HUES6 (cell line): ENCODE data around the gene GALNT7.
A peak's percentile ranks its signal among the peaks of the same experiment; 100 is the strongest.
"Not testable (repeated sequence)": the region's sequence is repeated elsewhere in the genome, so short reads cannot be mapped to it uniquely, and the experiment has no call there.

ENCODE experiments used
- H3K27ac ChIP-seq: 2 replicates; pipeline ENCODE4 v1.7.0; 2013; ENCODE audit warnings: low read depth, mild to moderate bottlenecking, low read length, inconsistent platforms
- H3K27me3 ChIP-seq: 2 replicates; pipeline ENCODE4 v1.6.1; 2013; ENCODE audit warnings: low read length; ENCODE audit not compliant: control insufficient read depth, insufficient read depth
- H3K36me3 ChIP-seq: 2 replicates; pipeline ENCODE4 v1.6.1; 2013; ENCODE audit warnings: low read length; ENCODE audit not compliant: control insufficient read depth, insufficient read depth
- H3K4me1 ChIP-seq: 2 replicates; pipeline ENCODE4 v1.6.1; 2013; ENCODE audit warnings: low read length; ENCODE audit not compliant: control insufficient read depth, insufficient read depth
- H3K4me3 ChIP-seq: 2 replicates; pipeline ENCODE4 v1.5.1; 2013; ENCODE audit warnings: low read depth, low read length
- H3K9ac ChIP-seq: one replicate; pipeline ENCODE4 v1.6.1; 2013; ENCODE audit warnings: mild to moderate bottlenecking, low read length
- H3K9me3 ChIP-seq: 2 replicates; pipeline ENCODE4 v1.6.1; 2013; ENCODE audit warnings: low read depth, low read length; ENCODE audit not compliant: control insufficient read depth, insufficient read depth

Gene GALNT7

GRCh38 chr4:173213296-173213695, 44.7 kb downstream of the GALNT7 start:
- Histone ChIP-seq H3K27ac (no peak overlapping the region), H3K36me3 (no peaks in the 10 kb centered on the region), H3K4me3 (no peak overlapping the region), H3K4me1 (peaks cover 45% of the 10 kb centered on the region), H3K9me3 (no peaks in the 10 kb centered on the region), H3K9ac (no peak overlapping the region), H3K27me3 (no peaks in the 10 kb centered on the region)

- H3K9ac ChIP-seq, result no peak overlapping the region
- H3K27me3 ChIP-seq, result no peaks in the 10 kb centered on the region
- no peaks in the 10 kb centered on the region for H3K36me3 ChIP-seq
- H3K4me1 ChIP-seq, result peaks cover 48% of the 10 kb centered on the region
- H3K4me3 ChIP-seq, result no peak overlapping the region
- H3K9me3 ChIP-seq, result no peaks in the 10 kb centered on the region
- no peak overlapping the region for H3K27ac ChIP-seq
These were observed 45.6 kb downstream of the GALNT7 start for GRCh38 chr4:173214231-173214630.

GRCh38 chr4:173214661-173215060, 46.0 kb downstream of the GALNT7 start:
- Histone ChIP-seq H3K9ac (no peak overlapping the region), H3K36me3 (no peaks in the 10 kb centered on the region), H3K9me3 (no peaks in the 10 kb centered on the region), H3K4me1 (peaks cover 45% of the 10 kb centered on the region), H3K27me3 (no peaks in the 10 kb centered on the region), H3K4me3 (no peak overlapping the region), H3K27ac (no peak overlapping the region)

GRCh38 chr4:173217075-173217474, 48.5 kb downstream of the GALNT7 start:
- Histone ChIP-seq H3K9me3 (no peaks in the 10 kb centered on the region; the same call in 1 of the 2 replicates), H3K4me1 (peaks cover 35% of the 10 kb centered on the region), H3K9ac (no peak overlapping the region), H3K27me3 (no peaks in the 10 kb centered on the region), H3K4me3 (no peak overlapping the region), H3K36me3 (no peaks in the 10 kb centered on the region), H3K27ac (no peak overlapping the region; the same call in 1 of the 2 replicates)

GRCh38 chr4:173217727-173218126, 49.1 kb downstream of the GALNT7 start:
- H3K27me3 ChIP-seq, result no peaks in the 10 kb centered on the region
- no peak overlapping the region for H3K4me3 ChIP-seq
- peaks cover 29% of the 10 kb centered on the region for H3K4me1 ChIP-seq
- H3K27ac ChIP-seq, result peak overlapping the region; percentile 85
- H3K36me3 ChIP-seq, result no peaks in the 10 kb centered on the region
- H3K9me3 ChIP-seq, result no peaks in the 10 kb centered on the region; the same call in 1 of the 2 replicates
- H3K9ac ChIP-seq, result no peak overlapping the region

- Histone ChIP-seq H3K27me3 (no peaks in the 10 kb centered on the region), H3K4me1 (peaks cover 23% of the 10 kb centered on the region), H3K36me3 (no peaks in the 10 kb centered on the region), H3K9ac (no peak overlapping the region), H3K27ac (peak overlapping the region; percentile 85), H3K4me3 (no peak overlapping the region; the same call in 1 of the 2 replicates), H3K9me3 (no peaks in the 10 kb centered on the region; the same call in 1 of the 2 replicates)
These were observed 50.0 kb downstream of the GALNT7 start for GRCh38 chr4:173218411-173219125.

GRCh38 chr4:173219126-173219437, 50.5 kb downstream of the GALNT7 start:
- not testable (repeated sequence) for H3K9ac ChIP-seq, H3K36me3 ChIP-seq, H3K9me3 ChIP-seq, H3K4me3 ChIP-seq, H3K27me3 ChIP-seq
- Histone ChIP-seq H3K27ac (peak overlapping the region; percentile 25; the same call in 1 of the 2 replicates), H3K4me1 (peaks cover 23% of the 10 kb centered on the region)

- Histone ChIP-seq H3K4me3 (no peak overlapping the region), H3K4me1 (peaks cover 14% of the 10 kb centered on the region), H3K27ac (no peak overlapping the region; the same call in 1 of the 2 replicates)
These were observed 55.1 kb downstream of the GALNT7 start for GRCh38 chr4:173223743-173224142.

DNA sequence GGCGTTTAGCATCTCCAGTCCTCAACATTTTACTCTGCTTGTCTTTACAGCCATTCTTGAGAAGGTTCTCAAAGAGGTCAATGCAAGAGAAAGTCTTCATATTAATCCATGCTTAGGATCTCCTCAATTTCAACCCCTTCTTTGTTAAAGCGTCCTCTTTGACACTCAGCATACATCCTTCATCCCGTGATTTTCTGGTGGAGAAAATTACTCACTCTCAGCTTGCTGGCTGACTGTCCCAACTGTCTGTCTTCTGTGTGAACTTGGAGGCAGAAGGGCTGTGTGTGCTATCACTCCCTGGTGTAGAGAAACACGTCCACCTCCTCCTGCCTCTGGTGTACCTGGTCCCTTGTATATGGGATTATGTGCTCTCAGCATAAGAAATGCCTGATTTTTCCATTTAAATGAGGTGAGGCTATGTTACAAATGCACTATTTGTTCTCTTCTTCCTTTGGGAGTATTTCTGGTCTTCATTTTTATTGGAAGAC, 57.8 kb downstream of the GALNT7 start:
- no peaks in the 10 kb centered on the region; the same call in 1 of the 2 replicates for H3K9me3 ChIP-seq
- no peaks in the 10 kb centered on the region for H3K27me3 ChIP-seq
- H3K9ac ChIP-seq, result no peak overlapping the region
- no peaks in the 10 kb centered on the region for H3K36me3 ChIP-seq
- peaks cover 10% of the 10 kb centered on the region for H3K4me1 ChIP-seq
- 0 out of 2 replicates have a peak overlapping the region, but pooled peaks have one; percentile 11 for H3K4me3 ChIP-seq
- no peak overlapping the region for H3K27ac ChIP-seq

More at GRCh38 chr4:173223743-173224142, 55.1 kb downstream of the GALNT7 start:
- H3K36me3 ChIP-seq, result no peaks in the 10 kb centered on the region
- no peaks in the 10 kb centered on the region for H3K27me3 ChIP-seq
- no peak overlapping the region for H3K9ac ChIP-seq
- H3K9me3 ChIP-seq, result no peaks in the 10 kb centered on the region; the same call in 1 of the 2 replicates

DNA sequence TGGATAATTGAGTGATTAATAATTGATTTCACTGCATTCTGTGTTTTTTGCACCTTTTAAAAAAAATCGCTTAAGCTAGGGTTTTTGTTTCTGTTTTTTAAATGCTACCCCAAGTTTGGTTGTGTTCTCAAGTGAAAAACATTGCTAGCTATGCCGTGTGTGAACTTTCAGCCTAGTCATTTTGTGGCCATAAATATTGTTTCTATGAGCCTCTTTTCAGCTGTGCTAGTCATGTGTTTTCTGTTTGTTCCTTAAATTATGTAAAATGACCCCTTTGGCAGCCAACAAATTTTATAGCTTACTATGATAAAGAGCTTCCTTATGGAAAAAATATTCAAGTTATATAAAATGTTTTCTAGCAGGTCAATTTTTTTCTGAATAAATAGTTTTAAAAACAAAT, 59.1 kb downstream of the GALNT7 start:
- Histone ChIP-seq H3K27ac (no peak overlapping the region), H3K36me3 (0 out of 2 replicates have a peak, but pooled peaks cover under 1% of the 10 kb centered on the region), H3K4me3 (no peak overlapping the region), H3K4me1 (peaks cover 10% of the 10 kb centered on the region), H3K27me3 (no peaks in the 10 kb centered on the region), H3K9me3 (no peaks in the 10 kb centered on the region; the same call in 1 of the 2 replicates), H3K9ac (no peak overlapping the region)

DNA sequence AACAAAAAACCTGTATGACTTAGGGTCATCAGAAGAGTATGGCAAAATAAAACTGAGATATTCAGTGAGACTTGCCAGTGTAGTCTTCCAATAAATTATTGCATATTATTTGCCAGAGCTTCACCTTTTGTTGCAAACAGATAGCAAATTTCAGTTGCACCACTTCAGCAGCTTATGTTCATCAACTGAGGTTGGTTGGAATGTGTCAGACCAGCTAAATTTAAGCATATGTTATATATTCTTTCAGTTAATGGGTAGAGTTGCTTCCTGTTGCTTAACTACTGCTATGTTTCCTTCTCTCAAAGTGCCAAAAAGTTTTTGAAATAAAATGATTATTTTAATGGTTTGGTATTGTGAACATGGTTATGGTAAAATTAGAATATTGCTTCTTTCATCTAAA, 61.5 kb downstream of the GALNT7 start:
- Histone ChIP-seq H3K27me3 (no peaks in the 10 kb centered on the region), H3K27ac (no peak overlapping the region), H3K4me1 (peaks cover 10% of the 10 kb centered on the region), H3K36me3 (peaks cover 5% of the 10 kb centered on the region; the same call in 1 of the 2 replicates), H3K9ac (no peak overlapping the region), H3K9me3 (no peaks in the 10 kb centered on the region), H3K4me3 (no peak overlapping the region)
